ENCODE data around the gene PDE2A.

Gene PDE2A

GRCh38 chr11:72587696-72588095 lies 86.5 kb downstream of the PDE2A start:
- no peak for DNase-seq

- no peak for DNase-seq
These were observed 87.7 kb downstream of the PDE2A start for GRCh38 chr11:72586321-72587090.

GRCh38 chr11:72585762-72586311 lies 88.4 kb downstream of the PDE2A start:
- DNase-seq: peak; percentile 43

GRCh38 chr11:72584939-72585597 lies 89.2 kb downstream of the PDE2A start:
- no peak for DNase-seq

- DNase-seq: peak; percentile 5
These were observed 89.8 kb downstream of the PDE2A start for GRCh38 chr11:72584293-72584938.

- no peak for DNase-seq
These were observed 90.5 kb downstream of the PDE2A start for GRCh38 chr11:72583616-72584292.

- DNase-seq: no peak
These were observed 91.1 kb downstream of the PDE2A start for GRCh38 chr11:72583177-72583553.

- DNase-seq: no peak
These were observed 91.7 kb downstream of the PDE2A start for GRCh38 chr11:72582206-72583176.

- no peak for DNase-seq
These were observed 93.2 kb downstream of the PDE2A start for GRCh38 chr11:72581067-72581466.

- no peak for DNase-seq
These were observed 93.6 kb downstream of the PDE2A start for GRCh38 chr11:72580642-72580950.

- no peak for DNase-seq
These were observed 94.2 kb downstream of the PDE2A start for GRCh38 chr11:72579816-72580641.

GRCh38 chr11:72578991-72579815 lies 95.0 kb downstream of the PDE2A start:
- no peak for DNase-seq

GRCh38 chr11:72578566-72578965 lies 95.7 kb downstream of the PDE2A start:
- DNase-seq: no peak

GRCh38 chr11:72578051-72578450 lies 96.2 kb downstream of the PDE2A start:
- DNase-seq: no peak

- DNase-seq: no peak
These were observed 96.9 kb downstream of the PDE2A start for GRCh38 chr11:72577271-72577721.

GRCh38 chr11:72576661-72577060 lies 97.6 kb downstream of the PDE2A start:
- no peak for DNase-seq

GRCh38 chr11:72576243-72576595 lies 98.0 kb downstream of the PDE2A start:
- DNase-seq: no peak

- DNase-seq: no peak
These were observed 98.5 kb downstream of the PDE2A start for GRCh38 chr11:72575533-72576242.
